H9 (cell line): ENCODE results near the gene BDNF. TPM values are rescaled to one million over a fixed set of nuclear protein-coding genes. Genes with fewer than 3 reads are reported as not detected.

Experiments used
- DNase-seq: peaks from one replicate; pipeline ENCODE4 v3.0.0-alpha.2; 2017
- H2AFZ ChIP-seq: one replicate; pipeline ENCODE4 v1.6.1; 2013; ENCODE audit warnings: mild to moderate bottlenecking, low read length, control low read depth, moderate library complexity
- H2AK5ac ChIP-seq: 2 replicates; pipeline ENCODE4 v1.6.1; 2013; ENCODE audit warnings: low read length, control low read depth, mixed read lengths; ENCODE audit not compliant: insufficient read length
- H2BK120ac ChIP-seq: one replicate; pipeline ENCODE4 v1.6.1; 2013; ENCODE audit warnings: low read depth, mild to moderate bottlenecking, low read length, control low read depth, inconsistent platforms; ENCODE audit not compliant: poor library complexity, severe bottlenecking
- H2BK12ac ChIP-seq: 2 replicates; pipeline ENCODE4 v1.6.1; 2013; ENCODE audit warnings: low read length, control low read depth, mixed read lengths, low read depth; ENCODE audit not compliant: insufficient read length
- H2BK15ac ChIP-seq: 2 replicates; pipeline ENCODE4 v1.6.1; 2013; ENCODE audit warnings: low read depth, low read length, control low read depth
- H2BK20ac ChIP-seq: one replicate; pipeline ENCODE4 v1.6.1; 2013; ENCODE audit warnings: low read depth, mild to moderate bottlenecking, low read length, control low read depth, inconsistent platforms; ENCODE audit not compliant: poor library complexity, severe bottlenecking
- H2BK5ac ChIP-seq: 2 replicates; pipeline ENCODE4 v1.6.1; 2013; ENCODE audit warnings: low read length, control low read depth, mixed read lengths; ENCODE audit not compliant: insufficient read length
- H3K14ac ChIP-seq: 2 replicates; pipeline ENCODE4 v1.6.1; 2013; ENCODE audit warnings: low read length, control low read depth; ENCODE audit not compliant: insufficient read depth
- H3K18ac ChIP-seq: 2 replicates; pipeline ENCODE4 v1.6.1; 2013; ENCODE audit warnings: low read depth, mild to moderate bottlenecking, mixed read lengths, low read length, control low read depth; ENCODE audit not compliant: insufficient read length
- H3K23ac ChIP-seq: 2 replicates; pipeline ENCODE4 v1.6.1; 2013; ENCODE audit warnings: low read length, control low read depth, mixed read lengths, low read depth; ENCODE audit not compliant: insufficient read length
- H3K23me2 ChIP-seq: 2 replicates; pipeline ENCODE4 v1.6.1; 2013; ENCODE audit warnings: low read depth, mild to moderate bottlenecking, mixed read lengths, low read length, control low read depth; ENCODE audit not compliant: insufficient read length, poor library complexity, severe bottlenecking
- H3K27ac ChIP-seq: 2 replicates; pipeline ENCODE4 v1.5.1; 2013; ENCODE audit warnings: low read length, control low read depth, mixed read lengths, low read depth; ENCODE audit not compliant: insufficient read length
- H3K27me3 ChIP-seq: 2 replicates; pipeline ENCODE4 v1.6.1; 2013; ENCODE audit warnings: low read length, control low read depth, inconsistent platforms; ENCODE audit not compliant: insufficient read depth
- H3K4ac ChIP-seq: 2 replicates; pipeline ENCODE4 v1.6.1; 2013; ENCODE audit warnings: low read depth, mild to moderate bottlenecking, control low read depth, inconsistent platforms, low read length, moderate library complexity
- H3K4me1 ChIP-seq: 2 replicates; pipeline ENCODE4 v1.6.1; 2013; ENCODE audit warnings: low read length, control low read depth, inconsistent platforms; ENCODE audit not compliant: insufficient read depth
- H3K4me2 ChIP-seq: 2 replicates; pipeline ENCODE4 v1.6.1; 2013; ENCODE audit warnings: low read length, control low read depth, mixed read lengths; ENCODE audit not compliant: insufficient read length, insufficient read depth
- H3K56ac ChIP-seq: 2 replicates; pipeline ENCODE4 v1.6.1; 2013; ENCODE audit warnings: low read depth, mild to moderate bottlenecking, mixed read lengths, low read length, control low read depth; ENCODE audit not compliant: insufficient read length
- H3K79me1 ChIP-seq: 2 replicates; pipeline ENCODE4 v1.6.1; 2013; ENCODE audit warnings: low read depth, mild to moderate bottlenecking, moderate library complexity, low read length, control low read depth, inconsistent platforms; ENCODE audit not compliant: insufficient read depth, poor library complexity, severe bottlenecking
- H3K79me2 ChIP-seq: 2 replicates; pipeline ENCODE4 v1.6.1; 2013; ENCODE audit warnings: low read length, control low read depth, inconsistent platforms; ENCODE audit not compliant: insufficient read depth
- H3K9ac ChIP-seq: 2 replicates; pipeline ENCODE4 v1.6.1; 2013; ENCODE audit warnings: low read length, control low read depth, mixed read lengths; ENCODE audit not compliant: insufficient read length; ENCODE audit errors: extremely low read depth
- H3K9me3 ChIP-seq: one replicate; pipeline ENCODE4 v1.6.1; 2013; ENCODE audit warnings: low read depth, low read length, inconsistent platforms; ENCODE audit not compliant: control insufficient read depth
- H3T11ph ChIP-seq: one replicate; pipeline ENCODE4 v1.6.1; 2013; ENCODE audit warnings: mild to moderate bottlenecking, low read length, control low read depth, inconsistent platforms
- H4K20me1 ChIP-seq: one replicate; pipeline ENCODE4 v1.6.1; 2013; ENCODE audit not compliant: control insufficient read depth, insufficient read length, insufficient read depth
- H4K5ac ChIP-seq: 2 replicates; pipeline ENCODE4 v1.6.1; 2013; ENCODE audit warnings: low read depth, mild to moderate bottlenecking, mixed read lengths, low read length, control low read depth; ENCODE audit not compliant: insufficient read length
- H4K8ac ChIP-seq: replicated peaks from 2 replicates; pipeline ENCODE4 v1.6.1; 2013; ENCODE audit warnings: low read length, control low read depth, mixed read lengths, low read depth; ENCODE audit not compliant: insufficient read length
- H4K91ac ChIP-seq: 2 replicates; pipeline ENCODE4 v1.6.1; 2013; ENCODE audit warnings: low read depth, mild to moderate bottlenecking, moderate library complexity, mixed read lengths, low read length, control low read depth; ENCODE audit not compliant: insufficient read length
- H3K27ac Mint-ChIP-seq, 3 experiments: 2 replicates in 2 of 3; 3 replicates in 1 of 3; pipeline ENCODE4 v1.8.0; 2020 to 2021; ENCODE audit warnings: mixed read lengths in 3 of 3, mild to moderate bottlenecking in 1 of 3, moderate library complexity in 1 of 3
- H3K27me3 Mint-ChIP-seq: 2 replicates; pipeline ENCODE4 v1.8.0; 2021; ENCODE audit warnings: low read depth, mild to moderate bottlenecking, moderate library complexity, mixed read lengths
- H3K36me3 Mint-ChIP-seq, 3 experiments: 2 replicates in 2 of 3; 3 replicates in 1 of 3; pipeline ENCODE4 v1.8.0; 2020 to 2021; ENCODE audit warnings: low read depth in 3 of 3, mixed read lengths in 3 of 3; ENCODE audit not compliant: insufficient read depth in 1 of 3
- H3K4me1 Mint-ChIP-seq, 2 experiments: 2 replicates each; pipeline ENCODE4 v1.8.0; 2020; ENCODE audit warnings: mixed read lengths in 2 of 2
- H3K4me3 Mint-ChIP-seq, 2 experiments: 2 replicates in 1 of 2; 3 replicates in 1 of 2; pipeline ENCODE4 v1.8.0; 2020 to 2021; ENCODE audit warnings: mild to moderate bottlenecking in 2 of 2, mixed read lengths in 2 of 2, moderate library complexity in 1 of 2
- H3K9me3 Mint-ChIP-seq, 2 experiments: 2 replicates in 1 of 2; 3 replicates in 1 of 2; pipeline ENCODE4 v1.8.0; 2020; ENCODE audit warnings: mild to moderate bottlenecking in 2 of 2, mixed read lengths in 2 of 2, moderate library complexity in 1 of 2
- WGBS: extraction: QIAGEN DNeasy Blood & Tissue Kit; methylation state at CpG from one replicate; pipeline ENCODE4 v1.1.7; 2013; ENCODE audit warnings: missing lambda C conversion rate, low lambda C conversion rate, mixed read lengths; ENCODE audit not compliant: insufficient read length; ENCODE audit errors: extremely low coverage; 5-methylcytosine and 5-hydroxymethylcytosine counted together
- total RNA-seq: library from RNA; stranded (reverse); gene quantifications from 2 replicates; pipeline ENCODE4 v1.2.1, GENCODE V29; 2021
- TF ChIP-seq, protein P1 (sequence below): fragments of 200-600 bp; sonication (generic); conservative IDR thresholded peaks from 3 replicates; pipeline ENCODE4 v1.8.0; 2021; ENCODE audit warnings: antibody characterized with exemption, mild to moderate bottlenecking

The BDNF gene
- total RNA-seq, 1 experiment from 2014 or later, result 2.7 TPM

DNA sequence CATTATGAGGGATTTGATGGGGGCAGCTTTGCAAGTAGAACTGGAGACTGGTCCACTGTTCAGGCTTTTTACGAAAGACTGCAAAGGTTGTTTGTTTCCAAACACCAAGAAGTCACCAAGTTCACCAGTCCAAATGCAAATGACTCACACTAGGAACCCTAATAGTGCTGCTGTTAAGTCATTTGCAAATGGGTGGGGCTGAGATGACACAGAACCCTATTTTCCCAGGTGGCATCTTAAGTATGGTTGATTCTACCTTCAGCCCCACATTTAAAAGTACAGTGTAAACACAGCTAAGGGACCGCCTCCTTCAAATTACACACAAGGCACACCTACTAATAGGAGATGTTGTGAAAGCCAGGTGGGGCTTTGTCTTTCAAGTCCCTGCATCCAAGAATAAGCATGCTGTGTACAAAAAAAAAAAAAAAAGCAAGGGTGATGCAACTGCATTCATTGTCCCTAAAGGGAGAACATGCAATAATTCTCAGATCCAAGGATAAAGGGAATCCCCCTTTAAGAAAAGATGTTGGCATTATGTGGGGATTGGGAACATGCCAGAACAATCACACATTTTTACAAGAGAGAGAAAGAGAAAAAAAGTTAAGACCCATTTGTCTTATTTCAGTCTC is 27.3 kb downstream of the BDNF start:
- Histone ChIP-seq H3K79me2 (peaks cover 3% of the 10 kb centered on the region; the same call in 1 of the 2 replicates), H3K23me2 (no peaks in the 10 kb centered on the region), H2BK12ac (no peak overlapping the region), H2BK120ac (no peak overlapping the region), H4K20me1 (no peaks in the 10 kb centered on the region), H3K79me1 (no peaks in the 10 kb centered on the region), H2AFZ (no peak overlapping the region), H3K4me2 (no peak overlapping the region), H2BK20ac (no peak overlapping the region), H3K4me1 (peaks cover 8% of the 10 kb centered on the region), H4K8ac (no peak overlapping the region), H3K27ac (no peak overlapping the region), H3K56ac (no peak overlapping the region), H4K91ac (no peak overlapping the region), H3K14ac (no peak overlapping the region), H3K23ac (no peak overlapping the region), H2BK5ac (no peak overlapping the region), H2BK15ac (no peak overlapping the region), H4K5ac (no peak overlapping the region), H3K9me3 (no peaks in the 10 kb centered on the region), H2AK5ac (no peak overlapping the region), H3K9ac (no peak overlapping the region), H3T11ph (no peak overlapping the region), H3K4ac (no peak overlapping the region), H3K18ac (no peak overlapping the region), H3K27me3 (no peaks in the 10 kb centered on the region)
- WGBS, result no CpG with 5 or more reads among the region's 2 CpGs
- H3K36me3 Mint-ChIP-seq, result peaks cover 5 to 8% (median 6%) of the 10 kb centered on the region in 3 experiments; a peak in 5 of 7 replicates
- H3K4me3 Mint-ChIP-seq, result no peak overlapping the region
- TF ChIP-seq, protein P1, sequence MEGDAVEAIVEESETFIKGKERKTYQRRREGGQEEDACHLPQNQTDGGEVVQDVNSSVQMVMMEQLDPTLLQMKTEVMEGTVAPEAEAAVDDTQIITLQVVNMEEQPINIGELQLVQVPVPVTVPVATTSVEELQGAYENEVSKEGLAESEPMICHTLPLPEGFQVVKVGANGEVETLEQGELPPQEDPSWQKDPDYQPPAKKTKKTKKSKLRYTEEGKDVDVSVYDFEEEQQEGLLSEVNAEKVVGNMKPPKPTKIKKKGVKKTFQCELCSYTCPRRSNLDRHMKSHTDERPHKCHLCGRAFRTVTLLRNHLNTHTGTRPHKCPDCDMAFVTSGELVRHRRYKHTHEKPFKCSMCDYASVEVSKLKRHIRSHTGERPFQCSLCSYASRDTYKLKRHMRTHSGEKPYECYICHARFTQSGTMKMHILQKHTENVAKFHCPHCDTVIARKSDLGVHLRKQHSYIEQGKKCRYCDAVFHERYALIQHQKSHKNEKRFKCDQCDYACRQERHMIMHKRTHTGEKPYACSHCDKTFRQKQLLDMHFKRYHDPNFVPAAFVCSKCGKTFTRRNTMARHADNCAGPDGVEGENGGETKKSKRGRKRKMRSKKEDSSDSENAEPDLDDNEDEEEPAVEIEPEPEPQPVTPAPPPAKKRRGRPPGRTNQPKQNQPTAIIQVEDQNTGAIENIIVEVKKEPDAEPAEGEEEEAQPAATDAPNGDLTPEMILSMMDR, result no peak
- H3K4me1 Mint-ChIP-seq, result peaks cover 22 to 25% of the 10 kb centered on the region in 2 experiments
- DNase-seq, result no peak
- H3K9me3 Mint-ChIP-seq, result peaks cover 6 to 19% of the 10 kb centered on the region in 2 experiments; a peak in 4 of 5 replicates
- H3K27ac Mint-ChIP-seq, result 0 out of 7 replicates have a peak overlapping the region, but pooled peaks of 1 of the 3 experiments have one; percentile 97
- no peaks in the 10 kb centered on the region; the same call in 1 of the 2 replicates for H3K27me3 Mint-ChIP-seq
